Karpas-422 (cell line): Measurements from ENCODE around the gene FYB2. TPM values are rescaled to one million over a fixed set of nuclear protein-coding genes. Genes with fewer than 3 reads are reported as not detected.

Experiments used
- DNase-seq: peaks from one replicate; pipeline ENCODE4 v3.0.0-alpha.2; 2015
- H2AFZ ChIP-seq: fragments of 200-600 bp; sonication (generic); 2 replicates; pipeline ENCODE4 v1.6.1; 2014; ENCODE audit warnings: antibody characterized with exemption, low read length, mixed read lengths
- H3K27ac ChIP-seq: fragments of 200-600 bp; sonication (generic); 2 replicates; pipeline ENCODE4 v1.5.1; 2014; ENCODE audit warnings: mild to moderate bottlenecking, low read length, moderate library complexity
- H3K27me3 ChIP-seq: fragments of 200-600 bp; sonication (generic); 2 replicates; pipeline ENCODE4 v1.6.1; 2014; ENCODE audit warnings: low read length, mixed read lengths
- H3K36me3 ChIP-seq: fragments of 200-600 bp; sonication (generic); 2 replicates; pipeline ENCODE4 v1.6.1; 2014; ENCODE audit warnings: low read length, mixed read lengths; ENCODE audit not compliant: insufficient read depth
- H3K4me1 ChIP-seq: fragments of 200-600 bp; sonication (generic); 2 replicates; pipeline ENCODE4 v1.6.1; 2014; ENCODE audit warnings: mild to moderate bottlenecking, low read length, mixed read lengths
- H3K4me2 ChIP-seq: fragments of 200-600 bp; sonication (generic); 2 replicates; pipeline ENCODE4 v1.6.1; 2014; ENCODE audit warnings: low read length, low read depth, mild to moderate bottlenecking; ENCODE audit not compliant: poor library complexity, severe bottlenecking
- H3K4me3 ChIP-seq: fragments of 200-600 bp; sonication (generic); 2 replicates; pipeline ENCODE4 v1.5.1; 2014; ENCODE audit warnings: mild to moderate bottlenecking, antibody characterized with exemption, low read length, mixed read lengths
- H3K79me2 ChIP-seq: fragments of 200-600 bp; sonication (generic); 2 replicates; pipeline ENCODE4 v1.6.1; 2014; ENCODE audit warnings: mild to moderate bottlenecking, low read length, mixed read lengths
- H3K9ac ChIP-seq: fragments of 200-600 bp; sonication (generic); 2 replicates; pipeline ENCODE4 v1.6.0; 2014; ENCODE audit warnings: low read length
- H3K9me2 ChIP-seq: fragments of 200-600 bp; sonication (generic), shearing (Covaris generic); replicated peaks from 2 replicates; pipeline ENCODE4 v1.6.0; 2014; ENCODE audit warnings: mild to moderate bottlenecking, low read length, moderate library complexity; ENCODE audit not compliant: insufficient read depth
- H3K9me3 ChIP-seq: fragments of 300-700, 200-600 bp; sonication (generic); 2 replicates; pipeline ENCODE4 v1.6.1; 2014; ENCODE audit warnings: low read length, mixed read lengths
- H4K20me1 ChIP-seq: fragments of 200-600 bp; sonication (generic); 2 replicates; pipeline ENCODE4 v1.6.1; 2014; ENCODE audit warnings: mild to moderate bottlenecking, antibody characterized with exemption, low read length, low read depth; ENCODE audit not compliant: insufficient read depth
- total RNA-seq: library from RNA; depleted of rRNA; stranded (reverse); fragments of >200 nt; shearing (Covaris generic); gene quantifications from 2 replicates; pipeline ENCODE4 v1.2.3, GENCODE V29; 2014; ENCODE audit warnings: low replicate concordance

FYB2 gene
- total RNA-seq, 1 experiment from 2014 or later, result not detected

DNA sequence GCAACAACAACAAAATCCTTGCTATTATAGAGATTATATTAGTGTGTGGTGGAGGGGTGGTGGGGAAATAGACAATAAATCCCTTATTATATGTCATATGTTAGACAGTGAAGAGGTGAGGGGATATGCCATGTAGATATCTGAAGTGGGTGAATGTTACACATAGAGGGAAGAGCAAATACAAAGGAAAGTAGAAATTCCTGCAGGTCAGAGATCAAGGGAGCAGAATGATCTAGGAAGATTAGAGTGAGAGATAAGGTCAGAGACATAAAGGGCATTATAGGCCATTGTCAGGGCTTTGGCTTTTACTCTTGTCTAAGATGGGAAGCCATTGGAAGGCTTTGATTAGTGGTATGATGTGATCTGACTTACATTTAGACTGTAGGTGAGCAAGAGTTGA is 135.6 kb downstream of the FYB2 start:
- no peaks in the 10 kb centered on the region for H4K20me1 ChIP-seq
- no peak overlapping the region for H3K4me2 ChIP-seq
- no peaks in the 10 kb centered on the region for H3K27me3 ChIP-seq
- H3K9me3 ChIP-seq, result no peaks in the 10 kb centered on the region
- H3K9ac ChIP-seq, result no peak overlapping the region
- no peak overlapping the region for H2AFZ ChIP-seq
- no peak overlapping the region for H3K27ac ChIP-seq
- H3K79me2 ChIP-seq, result no peaks in the 10 kb centered on the region
- H3K36me3 ChIP-seq, result no peaks in the 10 kb centered on the region
- no peak overlapping the region for H3K4me3 ChIP-seq
- no peaks in the 10 kb centered on the region for H3K4me1 ChIP-seq
- no peaks in the 10 kb centered on the region for H3K9me2 ChIP-seq
- DNase-seq, result no peak

GRCh38 chr1:56676571-56677035 is 142.6 kb downstream of the FYB2 start:
- Histone ChIP-seq H3K27me3 (no peaks in the 10 kb centered on the region), H2AFZ (no peak overlapping the region), H3K36me3 (no peaks in the 10 kb centered on the region), H3K4me1 (no peaks in the 10 kb centered on the region), H3K4me2 (no peak overlapping the region), H3K9ac (no peak overlapping the region), H4K20me1 (no peaks in the 10 kb centered on the region), H3K9me2 (no peaks in the 10 kb centered on the region), H3K79me2 (no peaks in the 10 kb centered on the region), H3K9me3 (no peaks in the 10 kb centered on the region), H3K4me3 (no peak overlapping the region), H3K27ac (no peak overlapping the region)
- DNase-seq, result no peak

DNA sequence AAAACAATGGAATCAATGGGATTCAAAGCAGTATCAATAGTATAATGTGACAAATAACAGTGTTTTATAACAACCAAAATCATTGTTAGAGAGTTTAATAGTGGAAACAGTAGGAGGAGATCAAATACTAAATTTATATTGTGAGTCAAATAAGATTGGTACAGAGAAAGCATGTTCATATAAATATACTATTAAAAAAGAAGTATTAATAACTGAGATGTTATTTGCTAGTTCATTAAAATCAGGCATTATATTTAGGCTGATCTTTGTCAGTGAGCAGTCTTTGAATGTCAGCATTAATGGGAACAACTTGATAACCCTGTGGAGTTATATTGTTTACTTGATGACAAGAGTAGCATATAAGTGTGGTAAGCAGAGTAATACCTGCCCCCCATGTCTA is 143.4 kb downstream of the FYB2 start:
- H3K27ac ChIP-seq, result no peak overlapping the region
- no peaks in the 10 kb centered on the region for H3K36me3 ChIP-seq
- no peak overlapping the region for H3K4me2 ChIP-seq
- H2AFZ ChIP-seq, result no peak overlapping the region
- no peak overlapping the region for H3K9ac ChIP-seq
- no peaks in the 10 kb centered on the region for H3K9me3 ChIP-seq
- no peaks in the 10 kb centered on the region for H3K79me2 ChIP-seq
- no peak for DNase-seq
- H3K4me3 ChIP-seq, result no peak overlapping the region
- H4K20me1 ChIP-seq, result no peaks in the 10 kb centered on the region
- H3K27me3 ChIP-seq, result no peaks in the 10 kb centered on the region
- H3K4me1 ChIP-seq, result no peaks in the 10 kb centered on the region
- no peaks in the 10 kb centered on the region for H3K9me2 ChIP-seq

- Histone ChIP-seq H3K9ac (no peak overlapping the region), H3K4me1 (no peaks in the 10 kb centered on the region), H3K4me3 (no peak overlapping the region), H3K79me2 (no peaks in the 10 kb centered on the region), H3K9me3 (no peaks in the 10 kb centered on the region), H3K27me3 (no peaks in the 10 kb centered on the region), H3K9me2 (no peaks in the 10 kb centered on the region), H4K20me1 (no peaks in the 10 kb centered on the region), H2AFZ (no peak overlapping the region), H3K36me3 (no peaks in the 10 kb centered on the region), H3K27ac (no peak overlapping the region), H3K4me2 (no peak overlapping the region)
- no peak for DNase-seq
These were observed 146.6 kb downstream of the FYB2 start for GRCh38 chr1:56672579-56672978.

GRCh38 chr1:56671542-56671941 is 147.7 kb downstream of the FYB2 start:
- DNase-seq, result no peak
- H3K4me3 ChIP-seq, result no peak overlapping the region
- H2AFZ ChIP-seq, result no peak overlapping the region
- H4K20me1 ChIP-seq, result no peaks in the 10 kb centered on the region
- no peaks in the 10 kb centered on the region for H3K9me2 ChIP-seq
- no peaks in the 10 kb centered on the region for H3K27me3 ChIP-seq
- no peaks in the 10 kb centered on the region for H3K4me1 ChIP-seq
- no peaks in the 10 kb centered on the region for H3K36me3 ChIP-seq
- no peaks in the 10 kb centered on the region for H3K79me2 ChIP-seq
- H3K27ac ChIP-seq, result no peak overlapping the region
- H3K9ac ChIP-seq, result no peak overlapping the region
- H3K9me3 ChIP-seq, result no peaks in the 10 kb centered on the region
- H3K4me2 ChIP-seq, result no peak overlapping the region

DNA sequence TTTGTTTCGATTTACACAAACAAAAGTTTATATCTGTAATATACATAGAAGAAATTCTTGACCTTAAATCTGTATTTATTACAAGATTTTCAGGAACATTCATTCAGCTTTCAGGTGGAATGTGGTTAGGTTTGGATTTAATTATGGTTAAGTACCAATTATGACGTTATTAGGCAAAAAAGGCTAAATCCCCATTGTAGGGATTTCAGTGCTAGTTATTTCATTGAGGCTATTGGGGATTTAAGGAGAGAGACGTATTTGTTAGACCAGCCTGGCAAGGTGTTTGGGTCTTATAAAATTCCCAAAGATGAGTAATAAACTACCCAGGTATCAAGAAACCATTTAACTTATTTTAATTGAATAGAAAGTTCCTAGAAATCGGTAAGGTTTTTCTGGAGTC is 148.1 kb downstream of the FYB2 start:
- no peaks in the 10 kb centered on the region for H4K20me1 ChIP-seq
- no peak overlapping the region for H2AFZ ChIP-seq
- H3K9me2 ChIP-seq, result no peaks in the 10 kb centered on the region
- H3K4me1 ChIP-seq, result no peaks in the 10 kb centered on the region
- DNase-seq, result no peak
- H3K36me3 ChIP-seq, result no peaks in the 10 kb centered on the region
- no peak overlapping the region for H3K4me3 ChIP-seq
- no peak overlapping the region for H3K4me2 ChIP-seq
- no peak overlapping the region for H3K9ac ChIP-seq
- H3K27me3 ChIP-seq, result no peaks in the 10 kb centered on the region
- H3K27ac ChIP-seq, result no peak overlapping the region
- no peaks in the 10 kb centered on the region for H3K9me3 ChIP-seq
- H3K79me2 ChIP-seq, result no peaks in the 10 kb centered on the region

GRCh38 chr1:56670350-56670749 is 148.9 kb downstream of the FYB2 start:
- Histone ChIP-seq H3K4me1 (no peaks in the 10 kb centered on the region), H3K9me3 (no peaks in the 10 kb centered on the region), H3K9ac (no peak overlapping the region), H2AFZ (no peak overlapping the region), H4K20me1 (no peaks in the 10 kb centered on the region), H3K27ac (no peak overlapping the region), H3K36me3 (no peaks in the 10 kb centered on the region), H3K4me2 (no peak overlapping the region), H3K4me3 (no peak overlapping the region), H3K27me3 (no peaks in the 10 kb centered on the region), H3K79me2 (no peaks in the 10 kb centered on the region), H3K9me2 (no peaks in the 10 kb centered on the region)
- no peak for DNase-seq
